Measurements from ENCODE around the gene PRR15.

- TF ChIP-seq RAD21 (IDR thresholded peaks at IDR 0.05 in 1 of 2, conservative IDR thresholded peaks at IDR 0.05 in 1 of 2; ENCODE audit: low read depth in 2 of 2, low read length in 2 of 2) (no peak), CTCF (IDR thresholded peaks at IDR 0.05; ENCODE audit: control extremely low read depth in 1 of 3, insufficient read depth in 1 of 3, low read depth in 1 of 3, low read length in 3 of 3) (no peak), SP1 (IDR thresholded peaks at IDR 0.05; ENCODE audit: low read depth, low read length) (no peak), POLR2AphosphoS5 (IDR thresholded peaks at IDR 0.05; ENCODE audit: low read depth, low read length) (no peak), HDAC6 (IDR thresholded peaks at IDR 0.05; ENCODE audit: low read depth, low read length) (no peak), POLR2A (IDR thresholded peaks at IDR 0.05; ENCODE audit: control extremely low read depth in 1 of 2, low read depth in 2 of 2, low read length in 2 of 2) (no peak), ZNF274 (IDR thresholded peaks at IDR 0.05; ENCODE audit: borderline replicate concordance, extremely low read depth, low read length) (no peak), HDAC2 (IDR thresholded peaks at IDR 0.05; ENCODE audit: borderline replicate concordance in 1 of 2, low read depth in 2 of 2, low read length in 2 of 2) (no peak)
These were observed 40.4 kb downstream of the PRR15 start for GRCh38 chr7:29604052-29604451.

All from H1 (cell line).